Measurements from ENCODE around the gene RMDN3. TPM values are rescaled to one million over a fixed set of nuclear protein-coding genes. Genes with fewer than 3 reads are reported as not detected.

Gene RMDN3
- total RNA-seq, 1 donor, result 19.9 TPM

DNA sequence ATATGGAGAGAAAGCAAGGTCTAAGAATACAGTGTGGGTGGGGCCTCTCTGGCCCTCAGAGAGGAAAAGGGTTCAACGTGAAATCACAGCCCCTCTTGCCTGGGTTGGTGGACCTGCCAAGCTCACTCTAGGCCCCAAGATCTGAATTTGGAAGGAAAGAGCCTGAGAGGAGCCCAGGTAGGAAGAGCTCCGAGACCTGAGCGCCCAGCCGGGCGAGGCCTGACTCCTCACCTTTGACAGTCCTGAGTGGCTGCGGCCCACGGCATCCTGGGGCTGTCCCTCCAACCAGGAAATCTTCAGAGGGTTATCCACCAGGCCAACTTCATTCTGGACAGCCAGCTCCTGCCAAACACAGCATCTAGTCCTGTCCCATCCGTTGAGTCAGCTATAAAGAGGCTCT lies 18.4 kb upstream of the RMDN3 start:
- Histone ChIP-seq H3K79me2 (ENCODE audit: insufficient read depth, low read length) (no peaks in the 10 kb centered on the region), H3K36me3 (ENCODE audit: insufficient read depth, low read length) (peaks cover 57% of the 10 kb centered on the region), H3K4me2 (ENCODE audit: insufficient read depth, low read length) (no peak overlapping the region), H3K4me3 (ENCODE audit: insufficient read depth, low read length) (no peak overlapping the region), H3K27ac (ENCODE audit: low read depth, low read length) (no peak overlapping the region), H4K20me1 (ENCODE audit: insufficient read depth, low read length) (peaks cover 9% of the 10 kb centered on the region), H2AFZ (ENCODE audit: low read length) (no peak overlapping the region), H3K9me3 (ENCODE audit: low read depth, low read length) (no peaks in the 10 kb centered on the region), H3K4me1 (ENCODE audit: insufficient read depth, low read length) (peaks cover 11% of the 10 kb centered on the region), H3K27me3 (ENCODE audit: insufficient read depth, low read length) (no peaks in the 10 kb centered on the region)
- no peak for DNase-seq (ENCODE audit: insufficient read length, low spot score, missing footprints)
- TF ChIP-seq CTCF (IDR thresholded peaks at IDR 0.05; ENCODE audit: extremely low read depth, low read depth, low read length), result no peak

GRCh38 chr15:40772014-40772413 lies 17.0 kb upstream of the RMDN3 start:
- no peaks in the 10 kb centered on the region for H3K9me3 ChIP-seq (ENCODE audit: low read depth, low read length)
- no peaks in the 10 kb centered on the region for H3K27me3 ChIP-seq (ENCODE audit: insufficient read depth, low read length)
- DNase-seq (ENCODE audit: insufficient read length, low spot score, missing footprints), result peak; percentile 92
- TF ChIP-seq CTCF (IDR thresholded peaks at IDR 0.05; ENCODE audit: extremely low read depth, low read depth, low read length), result no peak
- no peaks in the 10 kb centered on the region for H3K79me2 ChIP-seq (ENCODE audit: insufficient read depth, low read length)
- H3K4me3 ChIP-seq (ENCODE audit: insufficient read depth, low read length), result no peak overlapping the region
- peaks cover 11% of the 10 kb centered on the region for H3K4me1 ChIP-seq (ENCODE audit: insufficient read depth, low read length)
- H3K27ac ChIP-seq (ENCODE audit: low read depth, low read length), result no peak overlapping the region
- H3K36me3 ChIP-seq (ENCODE audit: insufficient read depth, low read length), result peaks cover 52% of the 10 kb centered on the region
- H2AFZ ChIP-seq (ENCODE audit: low read length), result no peak overlapping the region
- H4K20me1 ChIP-seq (ENCODE audit: insufficient read depth, low read length), result peaks cover 9% of the 10 kb centered on the region
- H3K4me2 ChIP-seq (ENCODE audit: insufficient read depth, low read length), result no peak overlapping the region

DNA sequence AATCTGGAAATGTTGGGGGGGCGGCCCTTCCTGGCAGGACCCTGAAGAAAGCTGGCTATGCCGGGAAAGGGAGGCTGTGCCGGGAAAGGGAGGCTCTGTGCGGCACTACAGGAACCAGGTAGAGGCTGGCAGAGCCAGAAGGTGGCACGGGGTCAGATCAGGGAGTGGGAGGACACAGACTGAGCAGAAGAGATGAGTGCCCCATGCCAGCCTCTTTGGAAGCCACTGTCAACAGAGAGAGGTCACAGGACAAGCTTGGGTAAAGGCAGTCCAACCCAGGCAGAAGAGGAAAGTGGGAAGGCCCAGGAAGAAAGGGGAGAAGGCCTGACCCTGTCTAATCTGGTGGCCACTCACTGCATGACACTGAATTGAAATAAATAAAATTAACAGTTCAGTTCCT lies 16.2 kb upstream of the RMDN3 start:
- no peak for DNase-seq (ENCODE audit: insufficient read length, low spot score, missing footprints)
- Histone ChIP-seq H2AFZ (ENCODE audit: low read length) (no peak overlapping the region), H4K20me1 (ENCODE audit: insufficient read depth, low read length) (peaks cover 9% of the 10 kb centered on the region), H3K27me3 (ENCODE audit: insufficient read depth, low read length) (no peaks in the 10 kb centered on the region), H3K4me2 (ENCODE audit: insufficient read depth, low read length) (no peak overlapping the region), H3K79me2 (ENCODE audit: insufficient read depth, low read length) (no peaks in the 10 kb centered on the region), H3K4me3 (ENCODE audit: insufficient read depth, low read length) (no peak overlapping the region), H3K36me3 (ENCODE audit: insufficient read depth, low read length) (peaks cover 52% of the 10 kb centered on the region), H3K27ac (ENCODE audit: low read depth, low read length) (no peak overlapping the region), H3K4me1 (ENCODE audit: insufficient read depth, low read length) (peaks cover 11% of the 10 kb centered on the region), H3K9me3 (ENCODE audit: low read depth, low read length) (no peaks in the 10 kb centered on the region)
- no peak for TF ChIP-seq CTCF (IDR thresholded peaks at IDR 0.05; ENCODE audit: extremely low read depth, low read depth, low read length)

DNA sequence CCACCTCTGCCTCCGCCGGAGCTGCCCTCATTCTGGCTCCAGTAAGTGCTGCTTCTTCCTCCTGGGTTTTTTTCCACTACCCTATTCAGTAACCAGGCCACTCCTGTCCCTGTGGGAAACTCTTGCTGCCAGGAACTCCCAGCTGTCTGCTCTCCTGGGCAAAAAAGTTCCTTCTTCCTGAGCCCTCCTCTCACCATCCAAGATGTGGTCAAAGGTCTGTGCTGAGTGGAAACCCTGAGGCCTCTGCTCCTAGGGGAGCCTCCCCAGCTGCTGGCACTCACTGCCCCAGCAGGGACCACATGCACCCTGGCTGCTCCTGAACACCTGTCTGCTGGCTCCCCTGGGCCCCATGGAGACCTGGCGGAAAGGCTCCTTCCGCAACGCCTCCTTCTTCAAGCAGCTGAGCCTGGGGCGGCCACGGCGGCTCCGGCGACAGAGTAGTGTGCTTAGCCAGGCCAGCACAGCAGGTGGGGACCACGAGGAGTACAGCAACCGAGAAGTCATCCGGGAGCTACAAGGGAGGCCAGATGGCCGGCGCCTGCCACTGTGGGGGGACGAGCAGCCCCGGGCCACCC lies 15.2 kb upstream of the RMDN3 start:
- no peak for DNase-seq (ENCODE audit: insufficient read length, low spot score, missing footprints)

More for the DNA sequence above, 15.2 kb upstream of the RMDN3 start:
- peaks cover 16% of the 10 kb centered on the region for H4K20me1 ChIP-seq (ENCODE audit: insufficient read depth, low read length)
- no peaks in the 10 kb centered on the region for H3K27me3 ChIP-seq (ENCODE audit: insufficient read depth, low read length)
- no peak overlapping the region for H2AFZ ChIP-seq (ENCODE audit: low read length)
- no peak overlapping the region for H3K4me2 ChIP-seq (ENCODE audit: insufficient read depth, low read length)
- no peak overlapping the region for H3K27ac ChIP-seq (ENCODE audit: low read depth, low read length)
- no peak overlapping the region for H3K4me3 ChIP-seq (ENCODE audit: insufficient read depth, low read length)
- peaks cover 43% of the 10 kb centered on the region for H3K36me3 ChIP-seq (ENCODE audit: insufficient read depth, low read length)
- no peaks in the 10 kb centered on the region for H3K9me3 ChIP-seq (ENCODE audit: low read depth, low read length)
- H3K4me1 ChIP-seq (ENCODE audit: insufficient read depth, low read length), result peaks cover 20% of the 10 kb centered on the region
- TF ChIP-seq CTCF (IDR thresholded peaks at IDR 0.05; ENCODE audit: extremely low read depth, low read depth, low read length), result no peak
- H3K79me2 ChIP-seq (ENCODE audit: insufficient read depth, low read length), result no peaks in the 10 kb centered on the region
